SIG-M5 treated with dmso at 0.1 percent for 504 hours (cell line): ENCODE data around the gene COG6.

Source experiments
- DNase-seq: peaks from one replicate; lab custom pipeline; 2025; ENCODE audit not compliant: unreplicated experiment; lab: John Stamatoyannopoulos, UW

Gene COG6

DNA sequence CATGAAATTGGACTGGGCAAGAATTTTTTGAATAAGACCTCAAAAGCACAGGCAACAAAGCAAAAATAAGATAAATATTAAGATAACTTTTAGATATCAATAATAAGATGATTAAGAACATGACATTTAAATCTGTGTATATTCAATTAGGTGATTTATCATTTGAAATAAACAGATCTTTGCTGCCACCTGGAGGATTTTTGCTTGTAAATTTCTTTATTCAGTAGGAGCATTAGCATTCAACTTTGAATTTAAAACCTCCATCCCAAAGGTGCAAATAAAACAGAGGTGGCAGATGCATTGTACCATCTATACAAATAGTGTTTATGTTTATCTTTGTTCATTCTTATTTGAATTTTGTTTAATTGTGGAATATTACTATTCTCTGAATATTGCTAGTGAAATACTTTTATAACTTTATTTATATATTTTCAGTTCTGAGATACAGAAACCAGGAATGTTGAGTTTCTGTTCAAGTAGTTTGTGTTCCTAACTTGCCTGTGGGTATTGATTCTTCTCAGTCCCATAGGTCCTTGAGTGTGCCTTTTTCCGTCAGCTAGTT lies 20.9 kb downstream of the COG6 start:
- peak; percentile 30 for DNase-seq

DNA sequence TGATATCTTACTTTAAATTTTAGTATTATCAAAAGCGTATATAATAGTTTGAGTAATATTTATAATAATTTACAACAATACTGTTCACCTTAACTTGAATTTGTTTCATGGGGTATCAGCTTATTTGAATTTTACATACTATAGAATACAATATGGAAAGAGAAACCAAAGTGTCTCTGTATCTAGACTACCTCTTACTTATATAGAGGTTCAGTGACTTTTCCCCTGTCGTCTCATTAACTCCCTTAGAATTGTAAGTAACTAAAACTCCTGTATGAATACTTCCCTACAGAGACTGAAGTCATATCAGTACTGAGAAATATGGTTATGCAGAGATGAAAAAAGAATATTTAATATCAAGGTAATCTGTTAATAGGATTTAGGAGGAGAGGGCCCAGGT lies 26.8 kb downstream of the COG6 start:
- no peak for DNase-seq

DNA sequence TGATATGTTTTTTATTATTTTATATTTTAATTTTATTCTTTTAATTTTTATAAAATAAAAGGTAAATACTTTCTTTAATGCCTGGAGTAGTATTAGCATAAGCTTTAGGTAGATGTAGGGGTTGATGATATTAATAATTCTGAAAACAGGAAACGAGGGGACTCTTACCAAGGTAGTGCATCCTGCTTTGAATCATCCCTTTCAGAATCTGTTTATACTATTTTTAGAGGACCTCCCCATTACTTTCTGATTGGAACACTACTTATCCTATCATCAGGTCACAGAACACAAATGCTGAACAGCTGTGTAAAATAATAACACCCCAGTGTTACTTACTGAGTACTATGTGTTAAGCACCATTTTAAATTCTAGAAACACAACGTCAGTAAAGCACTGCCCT lies 27.3 kb downstream of the COG6 start:
- no peak for DNase-seq

DNA sequence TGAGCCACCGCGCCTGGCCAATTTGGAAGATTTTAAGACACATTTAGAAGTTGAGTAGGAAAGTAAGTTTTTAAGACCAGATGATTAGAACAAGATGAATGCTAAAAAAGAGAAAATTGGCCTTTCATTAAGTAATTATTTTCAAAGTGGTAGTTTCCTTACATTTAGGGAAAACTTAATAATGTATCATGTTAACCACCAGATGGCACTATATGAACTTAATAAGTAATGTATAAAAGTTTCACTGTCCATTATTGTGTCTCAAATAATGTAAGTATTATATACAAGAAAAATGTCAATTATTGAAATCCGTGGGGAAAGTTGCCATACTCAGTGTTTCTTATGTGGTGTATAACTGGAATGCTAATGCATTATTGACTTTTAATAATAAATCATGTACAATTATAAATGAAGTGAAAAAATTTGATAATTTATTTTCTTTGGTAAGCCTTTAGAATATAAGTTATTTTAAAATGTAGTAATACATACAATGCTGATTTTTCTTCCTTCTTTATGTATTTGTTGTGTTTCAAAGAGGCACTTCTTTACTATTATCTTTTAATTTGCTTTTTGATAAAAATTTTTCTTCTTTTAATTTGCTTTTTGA lies 29.2 kb downstream of the COG6 start:
- peak; percentile 41 for DNase-seq

DNA sequence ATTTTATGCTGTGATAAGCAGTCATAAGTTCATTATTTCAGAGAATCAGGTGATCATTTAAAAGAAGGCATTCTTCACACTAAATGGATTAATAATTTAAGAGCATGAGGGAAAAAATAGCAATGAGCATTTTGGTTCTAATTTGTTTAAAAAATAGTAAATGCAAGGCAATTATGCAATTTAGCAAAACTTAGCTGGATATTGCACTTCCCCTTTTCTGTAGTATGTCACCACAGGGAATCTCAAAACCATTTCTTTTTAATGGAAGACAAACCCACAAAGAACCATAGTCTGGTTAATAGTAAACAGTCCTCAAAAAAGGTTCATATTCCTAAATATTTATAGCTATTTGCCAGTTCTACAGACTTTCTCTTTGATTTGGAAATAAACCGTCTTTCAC lies 30.2 kb downstream of the COG6 start:
- DNase-seq: peak; percentile 79

DNA sequence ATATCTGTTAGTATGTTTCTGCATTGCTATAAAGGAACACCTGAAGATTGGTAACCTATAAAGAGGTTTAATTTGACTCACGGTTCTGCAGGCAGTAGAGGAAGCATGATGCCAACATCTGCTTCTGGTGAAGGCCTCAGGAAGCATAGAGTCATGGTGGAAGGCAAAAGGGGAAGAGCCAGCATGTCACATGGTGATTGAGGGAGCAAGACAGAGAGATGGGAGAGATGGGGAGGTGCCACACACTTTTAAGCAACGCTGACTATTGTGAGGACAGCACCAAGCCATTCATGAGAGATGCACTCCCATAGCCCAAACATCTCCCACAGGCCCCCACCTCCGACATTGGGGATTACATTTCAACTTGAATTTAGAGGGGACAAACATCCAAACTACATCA lies 32.8 kb downstream of the COG6 start:
- peak; percentile 17 for DNase-seq

DNA sequence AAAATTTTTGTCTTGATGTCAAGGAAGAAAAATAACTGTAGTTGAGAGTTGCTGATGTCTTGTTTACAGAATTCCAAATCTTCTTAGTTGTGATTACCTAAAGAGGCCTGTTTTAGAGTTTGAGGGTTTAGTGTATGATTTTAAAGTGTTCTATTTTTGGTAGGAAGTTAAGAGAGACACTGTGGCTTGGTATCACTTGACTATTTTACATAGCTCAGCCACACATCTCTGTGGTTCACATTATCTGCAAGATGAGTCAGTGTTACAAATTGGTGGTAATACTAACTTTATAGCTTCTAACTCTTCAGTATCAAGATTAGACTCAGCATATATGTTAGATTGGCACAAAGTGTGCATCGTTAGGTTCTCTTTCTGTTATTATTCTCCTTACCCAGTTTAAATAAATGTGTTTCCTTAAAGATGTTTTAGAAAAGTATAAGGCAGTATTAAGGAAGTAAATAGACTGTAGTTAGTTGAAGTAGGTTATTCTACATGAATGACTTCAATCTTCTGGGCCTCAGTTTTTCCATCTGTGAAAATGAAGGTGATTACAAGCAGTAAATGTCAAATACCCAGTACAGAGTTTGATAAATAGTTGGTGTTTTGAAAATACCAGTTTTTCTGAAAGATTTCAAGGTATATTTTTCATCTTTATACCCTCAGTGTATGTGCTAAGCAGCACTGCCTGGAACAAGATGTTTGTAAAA lies 33.4 kb downstream of the COG6 start:
- DNase-seq: no peak

DNA sequence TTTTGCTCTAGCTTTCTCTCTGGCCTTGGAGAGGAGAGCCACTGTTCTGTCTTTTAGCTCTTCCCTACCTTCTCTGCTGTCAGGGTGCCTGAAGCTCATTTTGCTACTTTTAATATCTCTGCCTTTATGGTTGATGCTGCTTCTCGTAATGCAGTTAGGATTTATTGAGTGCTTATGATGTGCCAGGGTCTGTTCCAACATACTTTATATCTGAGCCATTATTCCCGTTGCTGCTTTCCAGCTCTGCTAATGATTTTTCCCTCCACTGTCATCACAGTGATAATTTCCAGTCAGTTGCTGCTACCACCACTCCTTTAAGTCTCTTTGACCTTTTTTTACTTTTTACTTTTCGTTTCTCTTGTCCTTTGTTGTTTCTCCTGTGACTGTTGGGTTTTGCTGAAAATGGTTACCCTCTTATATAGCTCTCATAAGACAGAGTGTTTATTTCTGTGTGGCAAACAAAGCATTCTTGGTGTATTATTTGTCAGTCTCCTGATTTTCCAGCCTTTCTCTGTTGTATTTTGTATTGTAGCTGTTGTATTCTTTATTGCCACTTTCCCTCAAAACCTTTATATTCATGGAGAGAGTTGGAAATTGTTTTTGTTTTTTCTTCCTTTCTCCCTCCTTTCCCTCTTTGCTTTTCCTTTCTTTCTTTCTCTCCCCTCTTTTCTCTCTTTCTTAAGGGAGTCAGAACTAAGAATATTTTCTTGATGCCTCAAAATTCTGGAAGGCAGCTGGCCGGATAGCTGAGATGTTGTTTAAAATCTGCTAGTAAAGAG lies 37.4 kb downstream of the COG6 start:
- no peak for DNase-seq

DNA sequence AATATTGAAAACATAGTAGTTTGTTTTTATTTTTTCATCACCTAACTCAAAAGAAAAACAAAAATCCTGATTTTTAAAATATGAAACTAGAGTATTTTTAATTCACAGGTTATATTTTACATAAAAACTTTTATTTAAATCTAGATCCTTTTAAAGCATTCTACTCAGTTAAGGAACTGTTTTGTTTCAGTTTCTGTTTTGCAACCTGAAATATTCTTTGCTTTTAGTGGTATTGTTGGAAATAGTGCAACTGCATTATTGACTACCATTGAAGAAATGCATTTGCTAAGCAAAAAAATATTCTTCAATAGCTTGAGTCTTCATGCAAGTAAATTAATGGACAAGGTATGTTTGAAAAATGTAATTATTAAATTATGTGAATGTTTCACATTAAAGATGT lies 43.8 kb downstream of the COG6 start:
- peak; percentile 3 for DNase-seq

DNA sequence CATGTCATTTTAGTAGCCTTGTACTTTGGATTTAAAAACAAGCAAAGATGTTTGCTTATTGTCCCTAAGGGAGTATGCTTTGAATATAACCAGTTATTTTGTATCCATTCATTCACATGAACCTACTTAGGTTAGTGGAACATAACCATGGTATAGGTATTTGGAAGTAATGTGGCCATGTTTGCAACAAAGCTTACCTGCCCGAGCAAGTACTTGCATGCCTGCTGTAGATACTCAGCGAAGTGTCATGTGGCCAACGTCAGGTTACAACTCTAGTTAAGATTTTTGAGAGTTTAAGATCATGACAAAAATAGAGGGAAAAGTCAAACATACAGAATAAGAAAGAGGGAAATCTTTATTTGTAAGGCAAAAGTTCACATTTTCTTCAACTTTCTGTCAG lies 57.2 kb downstream of the COG6 start:
- DNase-seq: no peak

DNA sequence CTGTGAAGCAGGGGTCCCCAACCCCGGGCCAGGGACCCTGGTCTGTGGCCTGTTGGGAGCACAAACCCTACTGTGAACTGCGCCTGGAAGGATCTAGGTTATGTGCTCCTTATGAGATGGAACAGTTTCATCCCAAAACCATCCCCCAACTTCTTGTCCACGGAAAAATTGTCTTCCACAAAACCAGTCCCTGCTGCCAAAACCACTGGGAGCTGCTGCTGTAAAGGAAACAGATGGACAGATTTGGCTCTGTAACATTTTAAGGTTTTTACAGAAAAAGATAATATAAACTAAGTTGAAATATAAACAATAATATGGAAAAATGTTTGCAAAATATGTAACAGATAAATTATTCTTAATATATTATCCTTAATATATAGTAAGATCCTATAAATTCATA lies 73.7 kb downstream of the COG6 start:
- no peak for DNase-seq

DNA sequence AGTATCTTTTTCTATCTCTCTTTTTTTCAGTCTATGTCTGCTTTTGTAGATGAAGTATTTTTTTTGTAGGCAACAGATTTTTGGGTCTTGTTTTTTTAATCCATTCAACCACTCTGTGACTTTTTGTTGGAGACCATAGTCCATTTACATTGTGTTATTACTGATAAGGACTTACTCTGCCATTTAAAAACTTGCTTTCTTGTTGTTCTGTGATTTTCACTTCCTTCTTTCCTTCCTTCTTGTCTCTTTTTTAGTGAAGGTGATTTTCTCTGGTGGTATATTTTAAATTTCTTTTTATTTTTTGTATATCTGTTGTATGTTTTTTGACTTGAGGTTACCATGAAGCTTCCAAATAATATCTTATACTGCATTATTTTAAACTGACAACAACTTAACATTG lies 79.5 kb downstream of the COG6 start:
- DNase-seq: no peak

DNA sequence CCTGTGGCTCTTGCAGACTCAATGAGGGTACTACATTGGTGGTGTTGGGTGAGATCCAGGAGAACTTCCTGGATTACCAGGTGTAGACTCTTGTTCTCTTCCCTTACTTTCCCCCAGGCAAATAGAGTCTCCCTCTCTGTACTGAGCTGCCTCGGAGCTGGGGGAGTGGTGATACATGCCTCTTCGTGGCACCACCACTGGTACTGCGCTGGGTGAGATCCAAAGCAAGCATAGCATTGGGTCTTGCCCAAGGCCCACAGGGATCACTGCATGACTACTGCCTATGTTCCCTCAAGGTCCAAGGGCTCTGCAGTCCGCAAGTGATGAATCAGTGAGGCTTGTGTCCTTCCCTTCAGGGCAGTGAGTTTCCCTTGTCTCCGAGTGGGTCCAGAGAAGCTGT lies 81.6 kb downstream of the COG6 start:
- no peak for DNase-seq

DNA sequence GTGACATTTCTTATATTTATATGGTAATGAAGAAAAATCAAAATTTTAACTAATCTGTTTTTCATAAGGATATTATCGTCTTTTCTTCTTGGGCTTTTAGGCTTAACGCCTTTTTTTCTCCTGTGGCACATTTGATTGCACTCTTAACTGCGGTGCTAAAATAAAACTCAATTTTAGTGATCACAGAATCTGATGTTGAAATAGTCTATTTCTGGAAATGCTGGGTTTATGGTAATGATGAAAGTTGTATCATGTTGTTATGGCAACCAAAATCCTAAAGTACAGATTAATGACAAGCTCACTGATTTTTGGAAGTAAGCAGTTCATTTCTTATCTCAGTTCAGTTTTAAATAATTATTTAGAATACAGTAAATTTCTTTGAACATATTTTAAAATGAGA lies 85.3 kb downstream of the COG6 start:
- DNase-seq: no peak

DNA sequence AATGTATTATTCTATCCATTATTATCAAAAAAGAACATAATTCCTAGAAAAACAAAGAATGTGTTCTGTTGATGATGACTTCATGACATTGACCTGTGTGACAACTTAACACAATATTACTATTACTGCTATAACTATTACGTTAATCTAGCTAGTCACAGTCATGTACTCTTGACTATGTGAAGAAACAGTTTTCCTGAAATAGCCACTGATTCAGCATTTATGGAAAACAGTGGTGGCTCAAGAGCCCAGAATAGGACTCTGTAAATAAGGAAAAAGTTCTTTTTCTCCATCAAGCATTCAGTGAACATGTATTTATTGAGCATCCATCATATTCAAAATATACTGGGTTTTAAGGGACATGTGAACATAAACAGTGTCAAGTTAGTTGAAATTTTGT lies 93.5 kb downstream of the COG6 start:
- DNase-seq: no peak

DNA sequence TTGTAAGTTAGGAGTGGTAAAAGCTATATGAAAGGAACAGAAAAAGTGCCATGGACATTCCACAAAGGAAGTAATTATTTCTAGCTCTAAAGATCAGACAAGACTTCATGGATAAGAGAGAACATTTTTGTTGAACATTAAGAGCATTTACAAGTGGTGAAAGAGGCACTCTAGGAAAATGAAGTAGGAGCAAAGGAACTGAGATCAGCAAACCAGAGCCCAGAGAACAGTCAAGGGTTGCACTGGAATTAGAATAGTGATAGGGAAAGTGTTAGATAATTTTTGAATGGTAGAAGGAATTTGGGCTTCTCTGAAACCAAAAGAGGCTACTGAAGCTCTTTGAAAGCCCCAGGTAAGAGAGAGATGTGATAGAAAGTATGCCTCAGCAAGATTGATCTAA lies 94.1 kb downstream of the COG6 start:
- no peak for DNase-seq

DNA sequence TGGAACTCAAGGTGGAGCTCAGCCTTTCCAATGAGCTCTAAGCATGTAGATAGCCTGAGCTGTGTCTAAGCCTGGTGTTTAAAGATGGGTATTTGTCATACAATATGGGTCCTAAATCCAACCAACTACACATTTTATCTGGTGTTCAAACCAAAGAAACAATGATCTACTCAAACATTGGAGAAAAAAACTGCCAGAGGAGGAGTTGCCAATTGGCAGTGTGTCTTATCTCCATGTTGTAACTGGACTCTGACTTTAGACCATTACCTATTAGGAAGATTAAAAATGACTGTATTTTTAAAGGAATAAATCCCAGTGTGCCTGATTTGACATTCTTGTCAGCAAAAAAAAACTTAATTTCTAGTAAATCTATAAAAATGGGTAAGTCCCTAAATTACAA lies 96.3 kb downstream of the COG6 start:
- no peak for DNase-seq

DNA sequence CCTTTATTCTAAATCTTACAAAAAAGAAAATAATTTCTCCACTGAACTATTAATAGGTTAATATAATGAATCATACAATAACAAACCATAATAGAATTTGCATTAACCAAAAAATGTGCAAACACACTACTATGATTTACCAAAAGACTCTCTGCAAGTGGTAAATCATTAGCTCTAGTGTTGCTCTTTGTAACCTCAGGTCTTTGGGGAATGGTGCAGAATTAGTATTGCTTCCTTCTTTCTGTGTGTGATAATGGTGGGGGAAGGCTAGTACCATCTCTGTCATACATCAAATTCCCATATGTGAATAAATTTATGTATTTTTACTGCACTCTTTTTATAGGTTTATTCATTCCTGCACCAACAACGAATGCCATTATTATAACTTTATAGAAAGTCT lies 105.1 kb downstream of the COG6 start:
- DNase-seq: no peak

DNA sequence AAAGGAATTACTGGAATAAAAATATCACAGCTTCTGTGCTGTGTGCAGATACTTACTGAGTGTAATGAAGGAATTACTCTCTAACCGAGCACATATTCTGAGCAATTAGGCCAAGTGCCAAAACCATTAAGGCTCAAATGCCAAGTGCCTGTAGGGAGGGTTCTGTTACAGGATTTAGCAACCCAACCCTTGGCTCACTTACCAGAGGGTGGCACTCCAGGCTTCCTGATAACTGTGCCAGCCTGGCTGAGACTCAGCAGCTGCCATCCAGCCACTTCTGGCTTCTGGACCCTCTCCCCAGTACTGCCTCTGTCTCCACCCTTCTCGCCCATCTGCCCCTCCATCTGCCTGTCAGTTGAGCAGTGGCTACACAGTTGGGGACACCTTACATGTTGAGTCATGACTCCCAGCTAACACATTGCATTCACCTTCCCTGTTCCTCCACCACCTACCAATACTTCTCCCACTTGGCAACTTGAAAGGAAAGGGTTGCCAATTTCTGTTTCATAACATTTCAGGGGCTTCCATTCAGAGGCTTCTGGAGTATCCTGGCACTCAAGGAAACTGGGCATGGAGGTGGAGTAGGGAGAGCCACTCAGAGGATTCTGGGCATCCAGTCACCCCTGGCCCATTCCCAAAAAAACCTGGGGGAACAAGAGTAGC lies 110.5 kb downstream of the COG6 start:
- DNase-seq: no peak

DNA sequence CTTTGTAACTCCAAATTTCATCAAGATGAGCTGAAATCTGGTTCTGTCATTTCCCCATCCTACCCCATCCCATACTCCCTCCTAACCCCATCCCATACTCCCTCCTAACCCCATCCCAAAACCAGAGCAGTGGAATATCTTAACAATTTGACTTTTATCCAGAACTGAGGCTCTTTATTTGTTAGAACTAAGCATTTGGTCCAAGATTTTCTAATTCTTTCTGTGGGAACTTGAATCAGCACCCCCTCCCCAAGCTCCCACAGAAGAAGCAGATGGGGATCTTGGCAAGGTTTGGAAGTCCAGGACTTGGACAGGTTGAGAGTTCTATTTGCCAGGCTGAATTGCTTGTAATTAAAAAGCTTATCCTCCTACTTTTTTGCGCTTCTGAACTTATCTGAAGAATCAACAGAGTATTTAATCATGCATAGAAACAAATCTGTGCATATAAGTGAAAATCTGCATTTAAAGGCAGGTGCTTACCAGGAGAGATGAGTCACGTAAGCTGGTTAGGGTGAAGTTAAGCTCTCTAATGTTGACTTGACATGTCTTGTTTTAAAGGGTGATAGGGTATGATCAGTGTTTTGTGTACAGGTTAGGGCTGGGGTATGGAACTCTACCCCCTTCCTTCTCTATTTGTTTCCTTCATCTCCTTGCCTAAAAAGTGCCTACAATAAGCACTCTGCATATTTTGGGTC lies 111.1 kb downstream of the COG6 start:
- DNase-seq: no peak
